ENCODE results near the gene FSTL1. TPM values are rescaled to one million over a fixed set of nuclear protein-coding genes. Genes with fewer than 3 reads are reported as not detected.

The FSTL1 gene
- total and polyA plus RNA-seq, 2 experiments from 2014 or later = 142 to 353 TPM

DNA sequence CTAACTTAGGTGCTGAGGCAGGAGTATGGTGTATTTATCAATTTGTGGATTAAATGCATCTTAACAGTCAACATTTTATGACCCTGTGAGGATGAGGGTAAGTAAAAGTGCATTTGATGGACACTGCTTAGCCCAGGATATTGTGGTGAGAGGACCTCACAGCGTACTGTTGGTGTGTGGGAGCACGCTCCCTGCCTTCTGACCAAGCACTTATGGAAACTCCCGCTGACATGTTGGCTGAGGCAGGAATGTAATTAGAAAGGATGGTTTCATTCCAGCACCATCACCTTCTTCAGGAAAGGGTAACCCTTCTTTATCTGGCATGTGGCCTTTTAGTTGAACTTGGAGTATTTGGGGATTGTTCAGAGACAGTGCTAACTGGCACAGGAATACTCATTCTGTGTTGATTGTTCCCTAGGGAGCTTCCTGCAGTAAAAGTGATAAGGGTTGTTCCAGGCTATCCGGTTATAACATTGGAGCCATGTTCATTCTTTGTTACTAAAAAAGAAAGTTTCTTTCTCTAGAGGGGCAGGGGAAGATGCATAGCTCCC, 11.7 kb upstream of the FSTL1 start:
- Histone ChIP-seq H3K27ac (no peak overlapping the region), H3K4me3 (no peak overlapping the region), H3K27me3 (no peaks in the 10 kb centered on the region), H3K9me3 (ENCODE audit: low read depth) (no peaks in the 10 kb centered on the region), H3K36me3 (no peaks in the 10 kb centered on the region), H3K4me1 (ENCODE audit: low read depth) (no peaks in the 10 kb centered on the region)
- no peak for DNase-seq (ENCODE audit: low read depth in 1 of 2, low spot score in 1 of 2)
- TF ChIP-seq, protein P1, sequence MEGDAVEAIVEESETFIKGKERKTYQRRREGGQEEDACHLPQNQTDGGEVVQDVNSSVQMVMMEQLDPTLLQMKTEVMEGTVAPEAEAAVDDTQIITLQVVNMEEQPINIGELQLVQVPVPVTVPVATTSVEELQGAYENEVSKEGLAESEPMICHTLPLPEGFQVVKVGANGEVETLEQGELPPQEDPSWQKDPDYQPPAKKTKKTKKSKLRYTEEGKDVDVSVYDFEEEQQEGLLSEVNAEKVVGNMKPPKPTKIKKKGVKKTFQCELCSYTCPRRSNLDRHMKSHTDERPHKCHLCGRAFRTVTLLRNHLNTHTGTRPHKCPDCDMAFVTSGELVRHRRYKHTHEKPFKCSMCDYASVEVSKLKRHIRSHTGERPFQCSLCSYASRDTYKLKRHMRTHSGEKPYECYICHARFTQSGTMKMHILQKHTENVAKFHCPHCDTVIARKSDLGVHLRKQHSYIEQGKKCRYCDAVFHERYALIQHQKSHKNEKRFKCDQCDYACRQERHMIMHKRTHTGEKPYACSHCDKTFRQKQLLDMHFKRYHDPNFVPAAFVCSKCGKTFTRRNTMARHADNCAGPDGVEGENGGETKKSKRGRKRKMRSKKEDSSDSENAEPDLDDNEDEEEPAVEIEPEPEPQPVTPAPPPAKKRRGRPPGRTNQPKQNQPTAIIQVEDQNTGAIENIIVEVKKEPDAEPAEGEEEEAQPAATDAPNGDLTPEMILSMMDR (IDR thresholded peaks at IDR 0.05; ENCODE audit: low read depth, low read length) = no peak

DNA sequence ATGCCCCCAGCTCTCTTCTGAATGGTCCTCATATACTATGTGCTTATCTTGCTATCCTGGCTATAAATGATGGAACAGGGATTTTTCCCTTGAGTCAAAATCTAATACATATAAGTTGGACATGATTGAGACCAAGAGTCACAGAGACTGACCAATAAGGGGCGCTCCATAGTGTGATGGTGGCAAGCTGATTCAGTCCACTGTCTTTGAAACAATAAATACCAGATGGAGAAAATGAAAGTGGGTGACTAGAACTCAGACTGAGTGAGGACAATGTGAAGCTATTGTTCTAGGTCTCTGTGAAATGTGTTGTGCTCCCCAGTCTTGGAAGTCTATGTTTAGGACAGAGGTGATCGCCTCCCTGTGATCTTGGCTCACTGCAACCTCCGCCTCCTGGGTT, 10.6 kb upstream of the FSTL1 start:
- Histone ChIP-seq H3K27me3 (no peaks in the 10 kb centered on the region), H3K36me3 (no peaks in the 10 kb centered on the region), H3K4me1 (ENCODE audit: low read depth) (no peaks in the 10 kb centered on the region), H3K27ac (no peak overlapping the region), H3K9me3 (ENCODE audit: low read depth) (no peaks in the 10 kb centered on the region), H3K4me3 (no peak overlapping the region)
- TF ChIP-seq, protein P1 (IDR thresholded peaks at IDR 0.05; ENCODE audit: low read depth, low read length) = no peak
- DNase-seq (ENCODE audit: low read depth in 1 of 2, low spot score in 1 of 2) = no peak

DNA sequence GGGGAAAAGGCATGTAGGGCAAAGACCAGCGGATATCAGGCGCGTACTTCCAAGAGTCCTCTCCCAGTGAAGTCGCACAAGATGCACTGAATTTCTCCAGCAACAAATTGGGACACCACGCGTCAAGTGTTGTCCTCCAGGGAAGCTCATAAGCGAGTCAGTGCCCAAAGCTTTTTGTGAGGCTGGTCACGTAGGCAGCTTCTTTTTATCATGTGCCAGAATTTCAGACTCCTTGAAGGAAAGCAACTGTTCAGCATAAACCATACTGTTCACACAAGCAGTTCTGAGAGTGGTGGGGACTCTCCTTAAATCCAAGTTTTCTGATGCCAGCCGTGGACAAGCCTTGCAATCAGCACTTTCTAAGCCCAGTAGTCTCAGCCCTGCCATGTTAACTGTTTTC, 10.1 kb upstream of the FSTL1 start:
- TF ChIP-seq, protein P1 (IDR thresholded peaks at IDR 0.05; ENCODE audit: low read depth, low read length) = no peak
- Histone ChIP-seq H3K4me3 (no peak overlapping the region), H3K27me3 (no peaks in the 10 kb centered on the region), H3K27ac (no peak overlapping the region), H3K9me3 (ENCODE audit: low read depth) (no peaks in the 10 kb centered on the region), H3K4me1 (ENCODE audit: low read depth) (no peaks in the 10 kb centered on the region), H3K36me3 (no peaks in the 10 kb centered on the region)
- no peak for DNase-seq (ENCODE audit: low read depth in 1 of 2, low spot score in 1 of 2)

DNA sequence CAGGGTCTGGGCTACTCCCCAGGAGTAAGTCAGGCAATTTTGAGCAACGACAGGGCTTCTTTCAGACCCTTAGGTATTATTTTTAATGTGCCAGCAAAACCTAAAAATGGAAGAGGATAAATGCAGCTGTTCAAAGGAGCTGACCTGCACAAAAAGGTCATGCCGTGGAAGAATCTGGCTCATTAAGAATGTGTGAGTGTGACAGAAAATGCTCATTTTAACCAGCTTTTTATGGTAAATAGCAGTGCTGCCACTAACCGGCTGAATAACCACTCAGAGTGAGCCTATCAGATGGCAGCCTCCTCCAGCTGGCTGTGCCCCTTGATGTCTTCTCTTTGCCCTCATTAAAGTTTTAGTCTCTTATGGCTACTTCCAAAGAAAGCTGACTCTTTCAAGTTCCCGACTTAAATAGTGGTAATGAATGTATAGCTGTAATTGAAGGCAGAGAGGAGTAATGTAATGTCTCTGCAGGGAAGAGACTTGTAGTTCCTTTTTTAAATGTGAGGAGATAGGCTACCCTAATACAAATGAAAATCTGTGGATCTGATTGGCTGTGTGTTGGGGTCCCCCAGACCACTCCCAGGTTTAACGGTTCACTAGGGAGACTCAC, 9.5 kb upstream of the FSTL1 start:
- Histone ChIP-seq H3K9me3 (ENCODE audit: low read depth) (no peaks in the 10 kb centered on the region), H3K4me1 (ENCODE audit: low read depth) (no peaks in the 10 kb centered on the region), H3K27ac (no peak overlapping the region), H3K4me3 (no peak overlapping the region), H3K27me3 (no peaks in the 10 kb centered on the region), H3K36me3 (no peaks in the 10 kb centered on the region)
- DNase-seq (ENCODE audit: low read depth in 1 of 2, low spot score in 1 of 2) = no peak
- TF ChIP-seq, protein P1 (IDR thresholded peaks at IDR 0.05; ENCODE audit: low read depth, low read length) = no peak

DNA sequence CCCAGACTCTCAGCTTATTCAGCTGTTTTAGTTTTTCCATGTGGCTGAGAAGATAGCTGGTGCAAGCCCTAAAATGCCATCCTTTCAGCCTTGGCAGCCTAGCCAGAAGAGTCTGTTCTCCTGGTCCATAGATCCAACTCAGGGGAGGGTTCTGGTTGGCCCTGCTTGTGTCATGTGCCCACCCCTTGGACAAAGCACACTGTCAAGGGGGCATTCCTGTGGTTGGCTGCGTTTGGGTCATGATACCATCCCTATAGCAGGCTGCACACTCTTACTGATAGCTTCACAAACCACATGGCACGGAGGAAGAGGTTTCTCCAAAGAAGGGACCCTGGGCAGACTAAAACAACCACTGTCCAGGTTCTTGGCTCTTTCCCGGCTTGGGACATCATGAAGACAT, 8.4 kb upstream of the FSTL1 start:
- Histone ChIP-seq H3K27ac (no peak overlapping the region), H3K27me3 (no peaks in the 10 kb centered on the region), H3K36me3 (no peaks in the 10 kb centered on the region), H3K4me3 (no peak overlapping the region), H3K4me1 (ENCODE audit: low read depth) (no peaks in the 10 kb centered on the region), H3K9me3 (ENCODE audit: low read depth) (no peaks in the 10 kb centered on the region)
- DNase-seq (ENCODE audit: low read depth in 1 of 2, low spot score in 1 of 2) = no peak
- TF ChIP-seq, protein P1 (IDR thresholded peaks at IDR 0.05; ENCODE audit: low read depth, low read length) = no peak

Data from cardiac muscle cell (in vitro differentiated cells and primary cell).